HK-2 (cell line): ENCODE results near the gene ZBTB40.

Experiments
- DNase-seq: peaks from one replicate; pipeline ENCODE4 v3.0.0-alpha.2; 2018; ENCODE audit not compliant: unreplicated experiment

ZBTB40 gene

DNA sequence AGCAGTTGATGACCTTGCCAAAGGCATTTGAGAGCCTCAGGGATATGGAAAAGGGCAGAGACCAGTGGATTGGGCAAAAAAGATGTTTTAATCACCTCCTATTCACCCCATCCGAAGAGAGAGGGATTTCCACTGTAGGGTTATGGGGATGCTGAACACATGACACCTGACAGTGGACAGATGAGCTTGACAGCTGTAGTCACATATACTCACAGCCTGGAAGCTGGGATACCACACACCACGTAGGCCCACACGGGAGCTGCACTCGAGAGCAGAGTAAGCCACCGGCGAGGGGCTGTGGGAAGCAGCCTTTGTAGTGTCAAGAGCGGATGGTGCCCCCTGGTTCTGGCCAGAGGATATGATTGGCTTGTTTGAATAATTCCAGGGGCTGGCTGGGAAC, 20.0 kb downstream of the ZBTB40 start:
- DNase-seq = no peak

DNA sequence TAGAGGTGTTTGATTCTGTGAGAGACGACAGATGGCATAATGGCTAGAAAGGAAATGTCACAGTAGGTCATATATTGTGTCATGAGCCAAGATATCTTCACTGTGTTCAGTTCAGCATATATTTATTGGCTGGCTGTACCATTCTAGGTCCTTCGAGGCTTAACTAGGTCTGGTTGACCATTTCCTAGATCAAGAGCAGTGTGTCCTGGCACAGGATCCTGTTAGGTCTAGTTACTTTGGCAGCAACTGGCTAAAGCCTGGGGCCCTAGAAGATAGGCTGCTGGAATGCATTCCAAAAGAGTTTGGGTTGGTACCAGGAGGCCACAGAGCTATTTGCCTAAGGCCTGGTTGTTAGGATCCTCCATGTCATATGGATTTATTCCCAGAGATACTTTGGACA, 20.9 kb downstream of the ZBTB40 start:
- no peak for DNase-seq

DNA sequence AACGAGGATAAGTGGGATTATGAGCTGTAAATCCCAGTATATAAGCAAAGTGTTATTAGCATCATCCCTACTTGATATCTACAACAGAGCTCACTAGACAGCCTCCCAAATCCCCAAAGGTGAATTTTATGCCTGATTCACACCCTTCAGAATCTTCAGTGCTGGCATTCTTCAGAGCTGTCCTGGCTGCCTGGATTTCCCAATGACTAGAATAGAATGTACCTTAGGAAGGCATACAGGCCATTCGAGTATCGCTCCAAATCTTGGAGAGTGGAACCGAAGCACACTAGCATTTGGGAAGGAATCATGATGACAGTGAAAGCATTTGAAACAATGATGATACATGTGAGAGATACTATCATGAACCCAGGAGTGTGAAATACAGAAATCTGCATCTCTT, 22.3 kb downstream of the ZBTB40 start:
- DNase-seq = no peak

DNA sequence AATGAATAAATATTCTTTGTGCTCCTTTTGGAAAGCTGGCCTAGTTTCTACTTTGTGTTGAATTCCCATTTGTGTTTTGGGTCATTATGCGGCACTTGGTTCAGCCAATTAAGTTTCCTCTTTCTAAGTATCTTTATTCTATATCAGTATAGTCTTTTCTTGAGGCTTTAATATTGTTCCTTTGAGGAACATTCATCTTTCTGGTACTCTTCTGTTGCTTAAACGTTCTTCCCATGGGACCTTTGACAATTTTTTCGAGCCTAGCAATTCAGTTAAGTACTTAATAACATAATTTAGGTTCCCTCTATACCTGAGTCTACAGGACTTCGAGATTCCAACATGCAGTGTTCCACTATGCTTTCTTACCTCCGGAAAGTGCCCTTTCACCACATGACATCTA, 24.9 kb downstream of the ZBTB40 start:
- DNase-seq = no peak

DNA sequence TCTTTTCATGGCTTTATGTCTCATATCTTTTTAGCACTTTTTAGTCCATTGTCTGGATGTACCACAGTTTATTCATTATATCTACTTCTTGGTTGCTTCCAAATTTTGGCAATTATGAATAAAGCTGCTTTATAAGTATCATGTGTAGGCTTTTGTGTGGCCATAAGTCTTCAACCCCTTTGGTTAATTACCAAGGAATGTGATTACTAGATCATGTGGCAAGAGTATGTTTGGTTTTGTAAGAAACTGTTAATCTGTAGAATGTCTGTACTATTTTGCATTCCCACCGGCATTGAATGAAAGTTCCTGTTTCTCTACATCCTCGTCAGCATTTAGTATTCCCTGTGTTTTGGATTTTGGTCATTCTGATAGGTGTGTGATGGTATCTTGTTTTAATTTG, 31.5 kb downstream of the ZBTB40 start:
- no peak for DNase-seq

DNA sequence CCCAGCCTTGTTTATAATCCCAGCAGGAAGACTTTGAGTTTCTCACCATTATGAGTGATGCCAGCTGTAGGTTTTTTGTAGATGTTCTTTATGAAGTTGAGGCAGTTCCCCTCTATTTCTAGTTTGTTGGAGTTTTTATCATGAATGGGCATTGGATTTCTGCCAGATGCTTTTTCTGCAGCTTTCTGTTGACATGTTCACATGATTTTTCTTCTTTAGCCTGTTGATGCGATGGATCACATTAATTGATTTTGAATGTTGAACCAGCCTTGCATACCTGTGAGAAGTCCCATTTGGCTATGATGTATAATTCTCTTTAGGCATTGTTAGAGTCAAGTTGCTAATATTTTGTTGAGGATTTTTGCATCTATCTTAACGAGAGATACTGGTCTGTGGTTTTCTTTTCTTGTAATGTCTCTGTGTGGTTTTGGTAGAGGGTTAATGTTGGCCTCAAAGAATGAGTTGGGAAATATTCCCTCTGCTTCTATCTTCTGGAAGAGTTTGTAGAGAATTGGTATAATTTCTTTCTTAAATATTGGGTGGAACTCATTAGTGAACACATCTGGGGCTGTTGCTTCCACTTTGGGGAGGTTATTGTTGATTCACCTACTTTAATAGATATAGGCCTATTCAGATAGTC, 33.2 kb downstream of the ZBTB40 start:
- DNase-seq = no peak

DNA sequence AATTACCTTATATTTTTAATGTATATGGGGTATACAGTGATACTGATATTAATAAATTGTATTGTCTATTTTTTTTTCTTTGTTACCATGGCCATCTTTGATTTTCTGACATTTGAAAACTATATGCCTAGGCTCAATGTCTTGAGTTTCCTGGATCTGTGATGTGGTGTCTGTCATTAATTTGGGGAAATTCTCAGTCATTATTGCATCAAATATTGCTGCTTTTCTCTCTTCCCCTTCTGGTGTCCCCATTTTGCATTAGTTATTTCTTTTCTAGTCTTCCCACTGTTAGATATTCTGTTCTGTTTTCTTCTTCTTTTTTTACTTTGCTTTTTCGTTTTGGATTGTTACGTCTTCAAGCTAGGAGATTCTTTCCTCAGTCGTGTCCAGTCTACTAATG, 33.8 kb downstream of the ZBTB40 start:
- DNase-seq = no peak

DNA sequence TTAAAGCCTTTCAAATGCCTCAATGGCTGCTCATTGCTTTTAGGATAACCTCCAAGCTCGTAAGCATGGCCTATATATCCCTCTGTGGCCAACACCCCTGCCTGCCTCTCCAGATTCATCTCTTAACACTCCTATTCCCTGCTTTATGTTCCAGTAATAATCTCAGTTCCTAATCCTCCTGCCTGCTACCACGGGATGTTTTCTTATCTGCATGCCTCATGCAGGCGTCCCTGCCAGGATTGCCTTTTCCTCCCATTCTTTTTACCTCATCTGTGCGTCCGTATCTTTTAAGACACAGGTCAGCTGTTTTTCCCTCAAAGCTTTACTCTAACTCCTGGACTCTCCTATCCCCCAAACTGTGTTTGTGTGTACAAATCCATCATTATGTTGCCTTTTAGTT, 36.1 kb downstream of the ZBTB40 start:
- no peak for DNase-seq

DNA sequence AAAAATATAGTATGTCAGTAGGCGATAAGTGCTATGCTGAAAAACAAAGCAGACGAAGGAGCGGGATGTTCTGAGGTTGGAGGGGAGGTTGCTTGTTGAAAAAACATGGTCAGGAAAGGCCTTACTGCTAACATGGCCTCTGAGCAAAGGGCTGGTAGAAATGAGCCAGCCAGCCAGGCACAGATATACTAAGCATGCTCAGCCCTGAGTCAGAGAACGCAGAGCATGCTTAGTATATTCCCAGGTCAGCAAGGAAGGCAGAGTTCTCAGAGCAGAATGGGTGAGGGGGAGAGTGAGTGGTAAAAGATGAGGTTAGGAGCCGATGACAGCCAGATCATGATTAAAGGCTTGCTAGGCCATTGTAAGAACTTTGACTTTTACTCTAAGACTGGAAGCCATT, 36.7 kb downstream of the ZBTB40 start:
- no peak for DNase-seq

DNA sequence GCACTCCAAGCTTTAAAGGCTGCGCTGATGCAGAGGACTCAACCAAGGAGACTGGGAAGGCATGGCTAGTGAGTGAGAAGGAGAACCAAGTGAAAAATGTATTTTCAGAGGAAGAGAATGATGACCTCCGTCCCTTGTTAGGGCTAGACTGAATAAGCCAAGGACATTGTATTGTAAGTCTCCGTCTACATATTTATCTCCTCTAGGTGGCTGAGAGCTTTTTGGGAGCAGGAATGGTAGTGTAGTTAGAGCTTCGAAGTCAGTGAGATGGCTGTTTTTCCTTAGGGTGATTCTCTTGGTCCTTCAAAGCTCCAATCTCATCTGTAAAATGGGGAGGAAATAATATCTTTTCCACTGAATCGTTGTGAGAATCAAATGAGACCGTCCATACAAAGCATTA, 37.6 kb downstream of the ZBTB40 start:
- no peak for DNase-seq

DNA sequence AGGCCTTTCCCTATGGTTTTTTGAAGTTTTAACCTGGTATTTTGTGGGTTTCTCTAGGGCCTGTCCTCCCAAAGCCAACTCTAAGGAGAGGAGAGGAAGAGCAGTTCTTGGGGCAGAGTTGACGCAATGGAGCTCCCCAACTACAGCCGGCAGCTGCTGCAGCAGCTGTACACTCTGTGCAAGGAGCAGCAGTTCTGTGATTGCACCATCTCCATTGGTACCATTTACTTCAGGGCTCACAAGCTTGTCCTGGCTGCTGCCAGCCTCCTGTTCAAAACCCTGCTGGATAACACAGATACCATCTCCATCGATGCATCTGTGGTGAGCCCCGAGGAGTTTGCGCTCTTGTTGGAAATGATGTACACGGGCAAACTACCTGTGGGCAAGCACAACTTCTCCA, 38.2 kb downstream of the ZBTB40 start:
- DNase-seq = no peak

DNA sequence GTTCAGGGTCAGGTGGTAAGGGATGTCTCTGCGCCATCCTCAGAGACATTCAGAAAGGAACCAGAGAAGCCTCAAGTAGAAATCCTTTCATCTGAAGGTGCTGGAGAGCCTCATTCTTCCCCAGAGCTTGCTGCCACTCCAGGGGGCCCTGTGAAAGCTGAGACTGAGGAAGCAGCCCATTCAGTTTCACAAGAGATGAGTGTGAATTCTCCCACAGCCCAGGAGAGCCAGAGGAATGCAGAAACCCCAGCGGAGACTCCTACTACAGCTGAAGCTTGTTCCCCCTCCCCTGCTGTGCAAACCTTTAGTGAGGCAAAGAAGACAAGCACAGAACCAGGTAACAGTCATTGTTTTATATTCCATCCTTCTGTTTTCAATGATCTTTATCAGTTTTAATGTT, 38.7 kb downstream of the ZBTB40 start:
- DNase-seq = no peak

DNA sequence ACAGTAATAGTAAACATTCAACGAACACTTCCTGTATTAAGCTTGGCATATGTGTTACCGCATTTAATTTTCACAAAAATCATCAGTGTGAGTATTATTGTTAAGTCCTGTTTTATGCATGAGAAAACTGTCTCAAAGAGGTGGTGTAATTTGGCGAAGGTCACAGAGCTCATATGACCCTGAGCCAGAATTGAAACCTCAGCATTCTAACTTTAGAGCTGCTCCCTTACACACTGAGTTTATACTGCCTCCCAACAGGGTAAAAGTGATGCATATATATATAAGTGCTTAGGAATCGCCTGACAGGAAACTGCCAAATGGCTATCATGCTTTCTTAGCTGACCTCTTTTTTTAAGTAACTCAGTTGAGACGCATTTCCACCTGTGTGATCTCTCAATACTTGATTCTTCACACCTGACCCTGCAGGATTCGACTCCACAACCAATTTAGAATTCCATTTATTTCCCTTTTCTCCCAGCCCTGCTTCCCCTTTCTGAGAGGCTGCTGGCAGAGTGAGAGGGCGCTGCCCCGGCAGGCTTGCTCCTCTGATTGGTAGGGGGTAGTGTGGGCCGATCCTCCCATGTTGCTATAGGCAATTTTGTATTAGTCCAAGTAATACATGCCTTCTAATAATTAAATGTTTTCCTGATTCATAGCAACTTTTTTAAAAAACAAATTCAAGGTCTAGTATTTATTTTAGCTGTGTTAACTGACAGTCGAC, 40.5 kb downstream of the ZBTB40 start:
- DNase-seq = no peak

DNA sequence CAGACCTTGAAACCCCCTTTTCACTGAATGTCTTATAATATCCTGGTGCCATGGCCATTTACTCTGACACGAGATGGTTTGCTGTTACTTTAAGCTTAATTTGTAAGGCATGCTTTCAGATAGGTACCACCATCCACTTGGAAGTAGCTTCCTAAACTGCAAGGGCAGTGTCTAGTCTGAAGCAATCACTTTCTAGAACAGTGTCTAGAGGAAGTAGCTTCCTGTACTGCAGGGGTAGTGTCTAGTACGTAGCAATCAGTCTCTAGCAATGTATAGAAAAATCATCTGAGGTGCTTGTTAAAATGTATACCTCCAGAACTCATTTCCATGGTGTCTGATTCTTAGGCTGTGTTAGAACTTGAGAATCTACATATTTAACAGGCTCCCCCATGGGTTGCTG, 42.5 kb downstream of the ZBTB40 start:
- no peak for DNase-seq

DNA sequence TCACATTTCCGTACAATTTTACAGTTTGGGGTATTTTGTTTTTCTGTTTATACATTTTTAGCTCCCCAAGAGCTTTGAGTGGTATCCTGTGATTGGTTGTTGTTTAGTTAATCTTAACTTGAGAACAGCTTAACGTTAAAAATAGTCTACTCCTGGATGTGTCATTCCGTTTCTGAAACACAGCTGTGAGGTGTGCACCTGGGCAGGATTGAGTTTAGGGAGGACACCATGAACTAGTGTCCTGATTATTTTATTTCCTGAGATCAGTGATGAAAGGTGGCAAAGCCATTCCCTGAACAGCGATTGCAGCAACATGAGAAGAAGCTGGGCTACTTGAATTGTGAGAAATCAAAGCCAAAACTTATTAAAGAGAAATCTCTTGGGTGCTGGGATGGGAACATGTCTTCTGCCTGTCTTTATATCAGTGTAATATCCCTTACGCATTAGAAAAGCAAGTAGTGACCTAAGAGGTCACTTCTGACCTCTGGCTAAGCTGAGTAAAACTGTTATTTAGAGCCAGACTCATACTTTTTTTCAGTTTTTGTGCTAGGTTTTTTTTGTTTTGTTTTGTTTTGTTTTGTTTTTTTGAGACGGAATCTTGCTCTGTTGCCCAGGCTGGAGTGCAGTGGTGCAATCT, 43.4 kb downstream of the ZBTB40 start:
- DNase-seq = no peak

DNA sequence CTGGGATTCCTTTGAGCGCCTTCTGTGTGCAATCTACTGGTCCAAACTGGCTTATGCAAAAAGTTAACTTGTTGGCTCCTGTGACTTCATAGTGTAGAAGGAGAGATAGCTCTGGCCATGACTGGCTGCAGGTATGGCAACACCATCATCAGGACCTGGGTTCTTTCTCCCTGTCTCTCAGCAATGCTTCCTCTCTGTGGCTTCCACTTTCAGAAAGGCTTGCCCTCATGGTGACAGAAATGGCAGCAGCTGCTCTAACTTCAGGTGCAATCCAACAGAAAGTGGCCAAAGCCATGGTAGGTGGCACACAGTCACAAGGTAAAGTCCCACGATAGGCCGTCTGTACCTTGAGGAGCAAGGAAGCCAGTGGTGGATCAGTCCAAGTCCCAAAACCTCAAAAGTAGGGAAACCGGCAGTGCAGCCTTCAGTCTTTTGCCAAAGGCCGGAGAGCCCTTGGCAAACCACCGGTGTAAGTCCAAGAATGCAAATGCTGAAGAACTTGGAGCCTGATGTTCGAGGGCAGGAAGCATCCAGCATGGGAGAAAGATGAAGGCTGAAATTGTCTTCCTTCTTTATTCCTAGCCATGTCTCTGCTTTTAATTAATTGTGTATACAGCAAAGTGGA, 45.0 kb downstream of the ZBTB40 start:
- DNase-seq = no peak

DNA sequence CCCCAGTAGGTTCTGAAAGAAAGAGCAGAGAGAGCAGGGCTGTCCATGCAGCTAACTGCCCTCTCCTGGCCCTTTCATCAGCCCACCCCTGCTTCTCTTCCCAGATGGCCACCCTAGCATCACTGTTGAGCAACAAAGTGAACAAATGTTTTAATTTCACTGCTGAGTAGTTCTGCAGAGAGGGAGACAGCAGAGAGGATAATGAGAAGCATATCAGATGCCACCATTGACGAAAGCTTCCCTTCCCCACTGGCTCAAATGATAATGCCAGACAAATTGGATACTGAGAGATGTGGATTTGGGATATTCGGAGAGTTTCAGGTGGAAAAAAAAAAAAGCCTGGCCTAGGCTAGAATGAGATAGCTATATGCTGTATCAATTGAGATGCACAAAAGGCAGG, 46.8 kb downstream of the ZBTB40 start:
- no peak for DNase-seq

DNA sequence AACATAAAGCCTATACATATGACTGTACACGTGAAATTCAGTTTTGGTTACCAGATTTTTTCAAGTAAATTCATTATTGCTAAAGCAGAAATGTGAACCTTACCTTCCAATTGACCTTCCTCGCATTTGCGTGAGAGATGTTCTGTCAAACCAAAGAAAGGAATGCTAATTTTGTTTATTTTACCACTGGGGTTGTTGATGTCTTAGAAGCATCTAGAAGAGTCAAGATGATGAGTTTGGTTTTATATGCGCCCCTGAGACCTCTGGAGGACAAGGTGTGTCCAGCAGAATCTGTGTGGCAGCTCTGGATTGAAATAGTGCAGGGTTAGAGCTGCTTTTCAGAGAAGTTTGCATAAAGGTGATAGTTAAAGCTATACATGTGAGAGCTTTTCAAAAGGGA, 48.4 kb downstream of the ZBTB40 start:
- no peak for DNase-seq

DNA sequence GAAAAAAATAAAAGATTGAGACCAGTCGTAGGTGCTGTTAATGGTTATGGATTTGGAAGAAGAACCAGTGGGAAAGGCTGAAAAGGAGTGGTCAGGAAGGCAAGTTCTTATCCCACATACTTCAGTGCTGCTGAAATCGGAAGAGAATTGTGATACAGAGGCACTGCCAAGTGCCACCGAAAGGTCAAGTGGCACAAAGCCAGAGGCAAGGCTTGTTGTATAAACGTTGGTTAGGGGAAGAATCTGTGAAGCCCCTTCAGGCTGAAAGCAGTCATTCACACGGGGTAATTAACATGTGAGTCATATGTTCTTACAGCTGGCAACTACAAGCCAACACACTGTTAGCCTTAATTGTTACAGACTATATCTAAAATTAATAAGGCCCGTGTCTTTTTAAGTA, 48.8 kb downstream of the ZBTB40 start:
- DNase-seq = peak; percentile 4

DNA sequence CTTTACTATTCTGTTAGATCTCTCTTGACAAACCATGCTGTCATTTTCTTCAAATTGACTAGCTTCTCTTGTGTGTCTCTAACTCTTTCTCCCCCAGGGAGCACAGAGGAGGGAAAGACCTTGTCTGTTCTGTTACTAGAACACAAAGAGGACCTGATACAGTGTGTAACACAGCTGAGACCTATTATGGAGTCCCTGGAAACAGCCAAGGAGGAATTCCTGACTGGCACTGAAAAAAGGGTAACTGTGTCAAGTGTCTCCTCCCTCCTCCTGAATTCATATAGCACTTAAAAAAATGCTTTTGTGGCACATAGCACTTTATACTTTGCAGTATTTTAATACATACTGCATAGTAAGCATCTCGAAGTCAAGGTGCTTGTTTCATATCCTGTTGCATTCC, 50.6 kb downstream of the ZBTB40 start:
- DNase-seq = no peak

DNA sequence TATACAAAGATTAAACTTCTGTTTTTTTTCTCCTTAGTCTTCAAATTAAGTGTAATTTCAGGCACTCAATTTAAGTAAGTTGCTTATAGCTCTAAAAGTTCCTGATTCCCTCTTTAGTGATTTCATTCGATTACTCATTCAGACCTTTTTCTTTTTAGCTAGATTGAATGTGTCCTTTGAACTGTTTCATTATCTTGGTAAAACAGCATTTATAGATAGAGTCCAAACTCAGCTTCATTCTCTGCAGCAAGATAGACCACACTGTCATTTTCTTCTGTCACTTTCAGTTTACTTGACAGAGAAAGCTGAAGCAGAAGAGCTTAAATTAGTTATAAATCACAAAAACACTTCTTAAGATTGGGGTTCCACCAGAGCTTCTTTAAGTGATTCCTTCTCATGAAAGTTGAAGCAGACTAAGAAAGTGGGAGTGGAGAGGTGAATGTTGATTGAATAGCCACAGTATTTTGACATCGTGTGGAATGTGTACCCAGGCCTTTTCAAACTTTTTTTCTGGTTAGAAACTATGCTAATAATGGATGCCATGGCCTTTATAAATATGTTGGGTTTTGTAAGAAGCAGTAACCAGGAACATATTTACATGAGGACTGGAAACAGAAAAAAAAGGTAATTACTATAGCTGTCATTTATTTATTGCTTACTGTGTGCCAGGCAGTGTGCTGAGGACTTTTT, 52.2 kb downstream of the ZBTB40 start:
- DNase-seq = no peak

DNA sequence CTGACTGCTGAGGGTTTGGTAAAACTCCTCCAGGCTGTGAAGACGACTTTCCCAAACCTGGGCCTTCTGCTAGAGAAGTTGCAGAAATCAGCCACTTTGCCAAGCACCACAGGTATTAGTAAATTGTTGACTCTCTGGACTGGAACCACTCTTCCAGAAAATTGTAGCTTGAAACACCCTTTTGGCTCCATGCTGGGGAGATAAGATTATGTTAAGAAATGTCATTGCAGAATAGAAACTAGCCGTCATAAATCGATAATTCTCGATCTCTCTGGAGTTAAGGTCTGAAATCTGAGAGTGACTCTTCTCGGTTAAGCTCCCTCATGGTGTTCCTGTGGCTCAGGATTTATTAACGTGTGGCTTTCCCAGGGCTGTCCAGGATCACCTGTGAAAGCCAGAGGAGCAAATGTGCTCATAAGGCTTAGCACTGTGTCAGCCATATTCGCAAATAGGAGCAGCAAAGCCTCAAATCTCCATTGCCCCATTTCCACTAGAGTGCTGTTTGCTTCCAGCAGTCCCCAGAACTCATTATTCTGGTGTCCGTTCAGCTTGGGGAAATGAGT, 54.6 kb downstream of the ZBTB40 start:
- no peak for DNase-seq
